Panc1 (cell line): ENCODE data around the gene PPFIA4. TPM values are rescaled to one million over a fixed set of nuclear protein-coding genes. Genes with fewer than 3 reads are reported as not detected.
A peak's percentile ranks its signal among the peaks of the same experiment; 100 is the strongest.

Experiments
- ATAC-seq: fragments of 200-7000 bp; cut with Tn5 transposase; 2 replicates; pipeline ENCODE4 v1.9.1; 2020; ENCODE audit warnings: mild to moderate bottlenecking, moderate library complexity
- BruUV-seq: library from RNA; stranded (reverse); fragments of 400-500 nt; replicated peaks from 2 replicates; lab custom pipeline; 2021; lab: Mats Ljungman, UMichigan
- CTCF ChIA-PET: fragments of 300-600 bp; sonication (Branson Sonifier 250); formaldehyde crosslinking; loops from one replicate; lab custom pipeline; 2022; ENCODE audit warnings: antibody characterized with exemption; lab: Charles Lee
- POLR2A ChIA-PET: fragments of 300-600 bp; sonication (Branson Sonifier 250); formaldehyde crosslinking; loops from one replicate; lab custom pipeline; 2022; ENCODE audit warnings: antibody characterized with exemption; lab: Charles Lee
- DNase-seq: peaks from one replicate; pipeline ENCODE4 v3.0.0-alpha.2; 2010; ENCODE audit warnings: low read depth, low spot score
- H3K27ac ChIP-seq: 2 replicates; pipeline ENCODE4 v1.5.1; 2011; ENCODE audit warnings: mild to moderate bottlenecking, low read length, inconsistent platforms
- H3K27me3 ChIP-seq: fragments of 200-500 bp; sonication (Bioruptor generic); 2 replicates; pipeline ENCODE4 v1.6.0; 2014; ENCODE audit warnings: low read length, inconsistent platforms; ENCODE audit not compliant: control insufficient read depth, insufficient read depth
- H3K36me3 ChIP-seq: fragments of 200-500 bp; sonication (Bioruptor generic); 2 replicates; pipeline ENCODE4 v1.5.1; 2014; ENCODE audit warnings: inconsistent platforms, mild to moderate bottlenecking, low read length, moderate library complexity; ENCODE audit not compliant: control insufficient read depth, insufficient read depth
- H3K4me1 ChIP-seq: 2 replicates; pipeline ENCODE4 v1.5.1; 2011; ENCODE audit warnings: inconsistent platforms, mild to moderate bottlenecking, low read length, moderate library complexity; ENCODE audit not compliant: control insufficient read depth, insufficient read depth
- H3K4me3 ChIP-seq, 2 experiments: 2 replicates each; pipeline ENCODE4 v1.5.1; 2011 to 2012; ENCODE audit warnings: low read depth in 2 of 2, low read length in 2 of 2, mild to moderate bottlenecking in 2 of 2, inconsistent platforms in 1 of 2, moderate library complexity in 1 of 2
- H3K9me3 ChIP-seq: fragments of 200-500 bp; sonication (Bioruptor generic); 2 replicates; pipeline ENCODE4 v1.5.1; 2014; ENCODE audit warnings: low read depth, mild to moderate bottlenecking, inconsistent platforms, low read length, moderate library complexity; ENCODE audit not compliant: control insufficient read depth, insufficient read depth
- CTCF ChIP-seq: fragments of 450-650 bp; IDR thresholded peaks from 2 replicates; pipeline ENCODE4 v1.5.1; 2017; ENCODE audit warnings: mild to moderate bottlenecking
- POLR2AphosphoS5 ChIP-seq: IDR thresholded peaks from 2 replicates; pipeline ENCODE4 v1.6.1; 2012; ENCODE audit warnings: mild to moderate bottlenecking, low read depth, low read length, moderate library complexity
- REST ChIP-seq, 2 experiments: IDR thresholded peaks; 2 replicates each; pipeline ENCODE4 v1.6.1; 2011 to 2012; ENCODE audit warnings: low read depth in 2 of 2, control low read depth in 1 of 2, low read length in 1 of 2, mild to moderate bottlenecking in 1 of 2, moderate library complexity in 1 of 2; ENCODE audit not compliant: insufficient read depth in 1 of 2
- SIN3A ChIP-seq: IDR thresholded peaks from 2 replicates; pipeline ENCODE4 v1.6.1; 2012; ENCODE audit warnings: low read depth, mild to moderate bottlenecking, low read length, moderate library complexity, borderline replicate concordance; ENCODE audit not compliant: insufficient read depth
- TCF7L2 ChIP-seq: IDR thresholded peaks from 2 replicates; pipeline ENCODE4 v1.6.1; 2011; ENCODE audit warnings: mild to moderate bottlenecking, low read depth, low read length, inconsistent platforms
- in situ Hi-C: cut with HindIII; loops from 2 replicates; pipeline ENCODE4 v1.10.0; 2016; ENCODE audit warnings: low sequenced_read_pairs, low pct_unique_long_range_greater_than_20kb
- intact Hi-C: fragments of 100-400 bp; cut with micrococcal nuclease; formaldehyde crosslinking; loops from one replicate; pipeline ENCODE4 v1.10.0; 2022; ENCODE audit not compliant: unreplicated experiment
- total RNA-seq: library from RNA; stranded (reverse); gene quantifications from one replicate; pipeline ENCODE4 v1.2.1, GENCODE V29; 2021; ENCODE audit not compliant: unreplicated experiment

The PPFIA4 gene
- total RNA-seq, 1 experiment from 2014 or later, result 1.9 TPM

GRCh38 chr1:203031467-203031866, 5.2 kb downstream of the PPFIA4 start:
- no peak overlapping the region for H3K4me3 ChIP-seq
- H3K9me3 ChIP-seq, result no peaks in the 10 kb centered on the region
- H3K27me3 ChIP-seq, result no peaks in the 10 kb centered on the region; the same call in 1 of the 2 replicates
- ATAC-seq (no peak), DNase-seq (no peak)
- no TSS peak for BruUV-seq
- H3K27ac ChIP-seq, result no peak overlapping the region
- POLR2A ChIA-PET, result no interaction called here
- H3K4me1 ChIP-seq, result no peaks in the 10 kb centered on the region
- CTCF ChIA-PET, result interaction anchor here (0.7 kb wide), 1 partner anchor 236 kb away, joined by 3 read pairs; no protein-coding TSS in a partner anchor
- in situ Hi-C loops (no loop called here), intact Hi-C loops (no loop called here)
- H3K36me3 ChIP-seq, result no peaks in the 10 kb centered on the region
- TF ChIP-seq REST (IDR thresholded peaks at IDR 0.05; ENCODE audit: insufficient read depth in 1 of 2, low read depth in 2 of 2, low read length in 1 of 2) (no peak), CTCF (peak; percentile 70)

- no peak for TF ChIP-seq REST (IDR thresholded peaks at IDR 0.05; ENCODE audit: insufficient read depth in 1 of 2, low read depth in 2 of 2, low read length in 1 of 2)
- no peak for TF ChIP-seq CTCF
- no peak for TF ChIP-seq SIN3A
- TF ChIP-seq POLR2AphosphoS5, result no peak
- TF ChIP-seq TCF7L2, result no peak
These were observed 7.0 kb downstream of the PPFIA4 start for GRCh38 chr1:203033287-203033686.

More at GRCh38 chr1:203033287-203033686, 7.0 kb downstream of the PPFIA4 start:
- H3K27me3 ChIP-seq, result no peaks in the 10 kb centered on the region
- no peak overlapping the region for H3K27ac ChIP-seq
- ChIA-PET CTCF (interaction anchor here (1.3 kb wide), 1 partner anchor 235 kb away, joined by 4 read pairs; no protein-coding TSS in a partner anchor), POLR2A (no interaction called here)
- BruUV-seq, result no TSS peak
- no peak for DNase-seq
- no peaks in the 10 kb centered on the region for H3K4me1 ChIP-seq
- H3K36me3 ChIP-seq, result no peaks in the 10 kb centered on the region
- H3K9me3 ChIP-seq, result no peaks in the 10 kb centered on the region
- intact Hi-C loops (no loop called here), in situ Hi-C loops (no loop called here)
- ATAC-seq, result no peak
- no peak overlapping the region for H3K4me3 ChIP-seq
